ENCODE measurements around the gene IL17D.
"Not testable (repeated sequence)": the region's sequence is repeated elsewhere in the genome, so short reads cannot be mapped to it uniquely, and the experiment has no call there.

The IL17D gene

DNA sequence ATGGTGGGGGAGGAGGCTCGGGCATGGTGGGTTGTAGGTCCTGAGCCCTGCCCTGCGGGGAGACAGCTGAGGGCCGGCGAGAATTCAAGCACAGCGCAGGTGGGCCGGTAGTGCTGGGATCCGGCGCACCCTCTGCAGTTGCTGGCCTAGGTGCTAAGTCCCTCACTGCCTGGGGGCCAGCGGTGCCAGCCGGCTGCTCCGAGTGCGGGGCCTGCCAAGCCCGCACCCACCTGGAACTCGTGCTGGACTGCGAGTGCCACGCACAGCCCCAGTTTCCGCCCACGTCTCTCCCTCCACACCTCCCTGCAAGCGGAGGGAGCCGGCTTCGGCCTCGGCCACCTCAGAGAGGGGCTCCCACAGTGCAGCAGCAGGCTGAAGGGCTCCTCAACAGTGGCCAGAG, 36.5 kb downstream of the IL17D start:
- ATAC-seq = no peak
- TF ChIP-seq ZNF565 (CRISPR knock-in tag; conservative IDR thresholded peaks at IDR 0.05; ENCODE audit: low read depth) (no peak), GLIS3 (CRISPR knock-in tag; IDR thresholded peaks at IDR 0.05) (no peak), TCF4 (CRISPR knock-in tag; IDR thresholded peaks at IDR 0.05; ENCODE audit: borderline replicate concordance) (no peak), CSDC2 (CRISPR knock-in tag; IDR thresholded peaks at IDR 0.05) (no peak), ISL1 (CRISPR knock-in tag; IDR thresholded peaks at IDR 0.05) (no peak), ZNF70 (CRISPR knock-in tag; IDR thresholded peaks at IDR 0.05) (no peak)
- TF ChIP-seq, protein P1, sequence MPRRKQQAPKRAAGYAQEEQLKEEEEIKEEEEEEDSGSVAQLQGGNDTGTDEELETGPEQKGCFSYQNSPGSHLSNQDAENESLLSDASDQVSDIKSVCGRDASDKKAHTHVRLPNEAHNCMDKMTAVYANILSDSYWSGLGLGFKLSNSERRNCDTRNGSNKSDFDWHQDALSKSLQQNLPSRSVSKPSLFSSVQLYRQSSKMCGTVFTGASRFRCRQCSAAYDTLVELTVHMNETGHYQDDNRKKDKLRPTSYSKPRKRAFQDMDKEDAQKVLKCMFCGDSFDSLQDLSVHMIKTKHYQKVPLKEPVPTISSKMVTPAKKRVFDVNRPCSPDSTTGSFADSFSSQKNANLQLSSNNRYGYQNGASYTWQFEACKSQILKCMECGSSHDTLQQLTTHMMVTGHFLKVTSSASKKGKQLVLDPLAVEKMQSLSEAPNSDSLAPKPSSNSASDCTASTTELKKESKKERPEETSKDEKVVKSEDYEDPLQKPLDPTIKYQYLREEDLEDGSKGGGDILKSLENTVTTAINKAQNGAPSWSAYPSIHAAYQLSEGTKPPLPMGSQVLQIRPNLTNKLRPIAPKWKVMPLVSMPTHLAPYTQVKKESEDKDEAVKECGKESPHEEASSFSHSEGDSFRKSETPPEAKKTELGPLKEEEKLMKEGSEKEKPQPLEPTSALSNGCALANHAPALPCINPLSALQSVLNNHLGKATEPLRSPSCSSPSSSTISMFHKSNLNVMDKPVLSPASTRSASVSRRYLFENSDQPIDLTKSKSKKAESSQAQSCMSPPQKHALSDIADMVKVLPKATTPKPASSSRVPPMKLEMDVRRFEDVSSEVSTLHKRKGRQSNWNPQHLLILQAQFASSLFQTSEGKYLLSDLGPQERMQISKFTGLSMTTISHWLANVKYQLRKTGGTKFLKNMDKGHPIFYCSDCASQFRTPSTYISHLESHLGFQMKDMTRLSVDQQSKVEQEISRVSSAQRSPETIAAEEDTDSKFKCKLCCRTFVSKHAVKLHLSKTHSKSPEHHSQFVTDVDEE (CRISPR knock-in tag; IDR thresholded peaks at IDR 0.05) = no peak
- TF ChIP-seq, protein P2, sequence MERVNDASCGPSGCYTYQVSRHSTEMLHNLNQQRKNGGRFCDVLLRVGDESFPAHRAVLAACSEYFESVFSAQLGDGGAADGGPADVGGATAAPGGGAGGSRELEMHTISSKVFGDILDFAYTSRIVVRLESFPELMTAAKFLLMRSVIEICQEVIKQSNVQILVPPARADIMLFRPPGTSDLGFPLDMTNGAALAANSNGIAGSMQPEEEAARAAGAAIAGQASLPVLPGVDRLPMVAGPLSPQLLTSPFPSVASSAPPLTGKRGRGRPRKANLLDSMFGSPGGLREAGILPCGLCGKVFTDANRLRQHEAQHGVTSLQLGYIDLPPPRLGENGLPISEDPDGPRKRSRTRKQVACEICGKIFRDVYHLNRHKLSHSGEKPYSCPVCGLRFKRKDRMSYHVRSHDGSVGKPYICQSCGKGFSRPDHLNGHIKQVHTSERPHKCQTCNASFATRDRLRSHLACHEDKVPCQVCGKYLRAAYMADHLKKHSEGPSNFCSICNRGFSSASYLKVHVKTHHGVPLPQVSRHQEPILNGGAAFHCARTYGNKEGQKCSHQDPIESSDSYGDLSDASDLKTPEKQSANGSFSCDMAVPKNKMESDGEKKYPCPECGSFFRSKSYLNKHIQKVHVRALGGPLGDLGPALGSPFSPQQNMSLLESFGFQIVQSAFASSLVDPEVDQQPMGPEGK (CRISPR knock-in tag; IDR thresholded peaks at IDR 0.05; ENCODE audit: borderline replicate concordance) = no peak
- TF ChIP-seq, protein P3, sequence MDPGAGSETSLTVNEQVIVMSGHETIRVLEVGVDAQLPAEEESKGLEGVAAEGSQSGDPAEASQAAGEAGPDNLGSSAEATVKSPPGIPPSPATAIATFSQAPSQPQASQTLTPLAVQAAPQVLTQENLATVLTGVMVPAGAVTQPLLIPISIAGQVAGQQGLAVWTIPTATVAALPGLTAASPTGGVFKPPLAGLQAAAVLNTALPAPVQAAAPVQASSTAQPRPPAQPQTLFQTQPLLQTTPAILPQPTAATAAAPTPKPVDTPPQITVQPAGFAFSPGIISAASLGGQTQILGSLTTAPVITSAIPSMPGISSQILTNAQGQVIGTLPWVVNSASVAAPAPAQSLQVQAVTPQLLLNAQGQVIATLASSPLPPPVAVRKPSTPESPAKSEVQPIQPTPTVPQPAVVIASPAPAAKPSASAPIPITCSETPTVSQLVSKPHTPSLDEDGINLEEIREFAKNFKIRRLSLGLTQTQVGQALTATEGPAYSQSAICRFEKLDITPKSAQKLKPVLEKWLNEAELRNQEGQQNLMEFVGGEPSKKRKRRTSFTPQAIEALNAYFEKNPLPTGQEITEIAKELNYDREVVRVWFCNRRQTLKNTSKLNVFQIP (CRISPR knock-in tag; IDR thresholded peaks at IDR 0.05; ENCODE audit: borderline replicate concordance, low read depth) = no peak

DNA sequence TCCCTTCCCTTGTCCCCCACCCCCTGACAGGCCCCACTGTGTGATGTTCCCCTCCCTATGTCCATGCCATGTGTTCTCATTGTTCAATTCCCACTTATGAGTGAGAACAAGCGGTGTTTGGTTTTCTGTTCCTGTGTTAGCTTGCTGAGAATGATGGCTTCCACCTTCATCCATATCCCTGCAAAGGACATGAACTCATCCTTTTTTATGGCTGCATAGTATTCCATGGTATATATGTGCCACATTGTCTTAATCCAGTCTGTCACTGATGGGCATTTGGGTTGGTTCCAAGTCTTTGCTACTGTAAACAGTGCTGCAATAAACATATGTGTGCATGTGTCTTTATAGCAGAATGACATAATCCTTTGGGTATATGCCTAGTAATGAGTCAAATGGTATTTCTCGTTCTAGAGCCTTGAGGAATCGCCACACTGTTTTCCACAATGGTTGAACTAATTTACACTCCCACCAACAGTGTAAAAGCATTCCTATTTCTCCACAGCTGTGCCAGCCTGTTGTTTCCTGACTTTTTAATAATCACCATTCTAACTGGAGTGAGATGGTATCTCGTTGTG, 40.4 kb downstream of the IL17D start:
- ATAC-seq = not testable (repeated sequence)

DNA sequence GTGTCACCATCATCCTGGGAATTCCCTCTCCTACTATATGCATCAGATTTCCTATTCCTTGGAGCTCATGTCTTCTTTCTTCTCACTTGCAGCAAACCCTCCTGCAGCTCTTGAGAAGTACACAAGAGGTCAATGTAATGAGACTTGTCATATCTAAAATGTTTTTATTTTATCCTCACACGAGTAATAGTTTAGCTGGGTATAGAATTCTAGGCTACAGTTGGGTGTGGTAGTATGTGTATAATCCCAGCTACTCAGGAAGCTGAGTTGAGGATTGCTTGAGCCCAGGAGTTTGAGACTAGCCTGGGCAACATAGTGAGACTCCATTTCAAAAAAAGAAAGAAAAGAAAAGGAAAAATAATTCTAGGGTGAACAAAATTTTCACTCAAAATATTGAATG, 45.9 kb downstream of the IL17D start:
- no peak for ATAC-seq
- TF ChIP-seq ZNF70 (CRISPR knock-in tag; IDR thresholded peaks at IDR 0.05) (no peak), TOX (CRISPR knock-in tag; IDR thresholded peaks at IDR 0.05; ENCODE audit: borderline replicate concordance) (no peak), ZNF565 (CRISPR knock-in tag; conservative IDR thresholded peaks at IDR 0.05; ENCODE audit: low read depth) (no peak), ZNF8 (CRISPR knock-in tag; IDR thresholded peaks at IDR 0.05) (no peak), BACH2 (CRISPR knock-in tag; IDR thresholded peaks at IDR 0.05; ENCODE audit: borderline replicate concordance) (no peak), OSR1 (CRISPR knock-in tag; IDR thresholded peaks at IDR 0.05) (no peak), PPARA (CRISPR knock-in tag; IDR thresholded peaks at IDR 0.05; ENCODE audit: borderline replicate concordance) (no peak), ZFP3 (CRISPR knock-in tag; IDR thresholded peaks at IDR 0.05) (no peak), ZC3H10 (CRISPR knock-in tag; IDR thresholded peaks at IDR 0.05) (no peak)
- TF ChIP-seq, protein P1 (CRISPR knock-in tag; IDR thresholded peaks at IDR 0.05) = no peak
- TF ChIP-seq, protein P3 (CRISPR knock-in tag; IDR thresholded peaks at IDR 0.05; ENCODE audit: borderline replicate concordance, low read depth) = no peak
- TF ChIP-seq, protein P2 (CRISPR knock-in tag; IDR thresholded peaks at IDR 0.05; ENCODE audit: borderline replicate concordance) = no peak
